ENCODE results near the gene DICER1.

The DICER1 gene

GRCh38 chr14:95126906-95127530 is 30.3 kb downstream of the DICER1 start:
- Histone ChIP-seq H3K36me3 (ENCODE audit: control insufficient read depth, low read length) (peaks cover 78% of the 10 kb centered on the region), H3K4me2 (ENCODE audit: low read length) (no peak overlapping the region)

GRCh38 chr14:95125915-95126314 is 31.4 kb downstream of the DICER1 start:
- no peak for TF ChIP-seq CTCF (IDR thresholded peaks at IDR 0.05; ENCODE audit: low read depth, low read length, poor library complexity, severe bottlenecking)
- TF ChIP-seq EZH2phosphoT487 (IDR thresholded peaks at IDR 0.05; ENCODE audit: borderline replicate concordance, low read length) = no peak
- Histone ChIP-seq H3K36me3 (ENCODE audit: control insufficient read depth, low read length) (peaks cover 79% of the 10 kb centered on the region), H3F3A (ENCODE audit: control insufficient read depth, insufficient read depth) (no peaks in the 10 kb centered on the region), H3K27ac (ENCODE audit: low read depth, low read length) (no peak overlapping the region), H3K79me2 (ENCODE audit: control insufficient read depth, low read length) (0 out of 2 replicates have a peak, but pooled peaks cover 2% of the 10 kb centered on the region), H4K20me1 (ENCODE audit: control insufficient read depth, insufficient read depth, low read depth, low read length) (no peaks in the 10 kb centered on the region), H3K4me1 (ENCODE audit: control insufficient read depth, low read length) (peaks cover 2% of the 10 kb centered on the region; the same call in 1 of the 2 replicates), H3K9me3 (ENCODE audit: control insufficient read depth, insufficient read depth, low read length) (no peaks in the 10 kb centered on the region), H3K4me3 (ENCODE audit: low read length) (no peak overlapping the region), H3K4me2 (ENCODE audit: low read length) (no peak overlapping the region), H3K9me2 (replicated peaks; ENCODE audit: control insufficient read depth, low read length) (no peaks in the 10 kb centered on the region), H3K27me3 (ENCODE audit: control insufficient read depth, low read length) (no peaks in the 10 kb centered on the region)

More at GRCh38 chr14:95126906-95127530, 30.3 kb downstream of the DICER1 start:
- Histone ChIP-seq H3K27me3 (ENCODE audit: control insufficient read depth, low read length) (no peaks in the 10 kb centered on the region), H3K9me3 (ENCODE audit: control insufficient read depth, insufficient read depth, low read length) (no peaks in the 10 kb centered on the region), H3K27ac (ENCODE audit: low read depth, low read length) (no peak overlapping the region), H3K9me2 (replicated peaks; ENCODE audit: control insufficient read depth, low read length) (no peaks in the 10 kb centered on the region), H4K20me1 (ENCODE audit: control insufficient read depth, insufficient read depth, low read depth, low read length) (no peaks in the 10 kb centered on the region), H3K4me3 (ENCODE audit: low read length) (no peak overlapping the region), H3K79me2 (ENCODE audit: control insufficient read depth, low read length) (no peaks in the 10 kb centered on the region), H3K4me1 (ENCODE audit: control insufficient read depth, low read length) (peaks cover 2% of the 10 kb centered on the region; the same call in 1 of the 2 replicates), H3F3A (ENCODE audit: control insufficient read depth, insufficient read depth) (no peaks in the 10 kb centered on the region)
- TF ChIP-seq EZH2phosphoT487 (IDR thresholded peaks at IDR 0.05; ENCODE audit: borderline replicate concordance, low read length) (no peak), CTCF (IDR thresholded peaks at IDR 0.05; ENCODE audit: low read depth, low read length, poor library complexity, severe bottlenecking) (no peak)

- TF ChIP-seq CTCF (IDR thresholded peaks at IDR 0.05; ENCODE audit: low read depth, low read length, poor library complexity, severe bottlenecking) = no peak
- TF ChIP-seq EZH2phosphoT487 (IDR thresholded peaks at IDR 0.05; ENCODE audit: borderline replicate concordance, low read length) = no peak
- Histone ChIP-seq H3K4me1 (ENCODE audit: control insufficient read depth, low read length) (peaks cover 2% of the 10 kb centered on the region; the same call in 1 of the 2 replicates), H3K4me3 (ENCODE audit: low read length) (no peak overlapping the region), H3K36me3 (ENCODE audit: control insufficient read depth, low read length) (peaks cover 78% of the 10 kb centered on the region), H3K4me2 (ENCODE audit: low read length) (no peak overlapping the region), H3K27me3 (ENCODE audit: control insufficient read depth, low read length) (no peaks in the 10 kb centered on the region), H4K20me1 (ENCODE audit: control insufficient read depth, insufficient read depth, low read depth, low read length) (no peaks in the 10 kb centered on the region), H3K79me2 (ENCODE audit: control insufficient read depth, low read length) (0 out of 2 replicates have a peak, but pooled peaks cover 2% of the 10 kb centered on the region), H3F3A (ENCODE audit: control insufficient read depth, insufficient read depth) (no peaks in the 10 kb centered on the region), H3K9me2 (replicated peaks; ENCODE audit: control insufficient read depth, low read length) (no peaks in the 10 kb centered on the region), H3K9me3 (ENCODE audit: control insufficient read depth, insufficient read depth, low read length) (no peaks in the 10 kb centered on the region), H3K27ac (ENCODE audit: low read depth, low read length) (no peak overlapping the region)
Observed at GRCh38 chr14:95125221-95125620, 32.1 kb downstream of the DICER1 start.

All from DOHH2 (cell line).